OCI-LY7 (cell line): Measurements from ENCODE around the gene CEP95. TPM values are rescaled to one million over a fixed set of nuclear protein-coding genes. Genes with fewer than 3 reads are reported as not detected.

ENCODE experiments used
- BruUV-seq: library from RNA; stranded (reverse); fragments of 400-500 nt; replicated peaks from 2 replicates; lab custom pipeline; 2021; lab: Mats Ljungman, UMichigan
- CTCF ChIA-PET: fragments of 300-600 bp; sonication (Branson Sonifier 250); formaldehyde crosslinking; loops from one replicate; lab custom pipeline; 2022; ENCODE audit warnings: antibody characterized with exemption; ENCODE audit not compliant: unreplicated experiment; lab: Charles Lee
- POLR2A ChIA-PET: fragments of 300-600 bp; sonication (Branson Sonifier 250); formaldehyde crosslinking; loops from one replicate; lab custom pipeline; 2022; ENCODE audit warnings: antibody characterized with exemption; lab: Charles Lee
- DNase-seq: peaks from one replicate; pipeline ENCODE4 v3.0.0-alpha.2; 2015; ENCODE audit warnings: low spot score
- H2AFZ ChIP-seq: fragments of 200-600 bp; sonication (generic), shearing (Covaris generic); 2 replicates; pipeline ENCODE4 v1.6.1; 2014; ENCODE audit warnings: mild to moderate bottlenecking, antibody characterized with exemption, low read length, moderate library complexity
- H3K27ac ChIP-seq: fragments of 200-600 bp; sonication (generic); 2 replicates; pipeline ENCODE4 v1.5.1; 2014; ENCODE audit warnings: mixed run types, low read depth, mild to moderate bottlenecking, moderate library complexity, low read length, inconsistent platforms; ENCODE audit not compliant: poor library complexity, severe bottlenecking
- H3K36me3 ChIP-seq: fragments of 200-600 bp; sonication (generic); 2 replicates; pipeline ENCODE4 v1.6.1; 2014; ENCODE audit warnings: mild to moderate bottlenecking, antibody characterized with exemption, low read length, moderate library complexity, mixed read lengths; ENCODE audit not compliant: insufficient read depth
- H3K4me1 ChIP-seq: fragments of 200-600 bp; sonication (generic); 2 replicates; pipeline ENCODE4 v1.5.1; 2014; ENCODE audit warnings: mild to moderate bottlenecking, low read length; ENCODE audit not compliant: insufficient read depth, poor library complexity, severe bottlenecking
- H3K4me2 ChIP-seq: fragments of 200-600 bp; sonication (generic); 2 replicates; pipeline ENCODE4 v1.6.1; 2014; ENCODE audit warnings: mild to moderate bottlenecking, low read length
- H3K4me3 ChIP-seq: fragments of 200-600 bp; sonication (generic); 2 replicates; pipeline ENCODE4 v1.5.1; 2014; ENCODE audit warnings: mild to moderate bottlenecking, low read depth, low read length; ENCODE audit not compliant: poor library complexity, severe bottlenecking
- H3K79me2 ChIP-seq: fragments of 200-600 bp; sonication (generic); 2 replicates; pipeline ENCODE4 v1.6.1; 2016; ENCODE audit warnings: low read depth, mild to moderate bottlenecking, low read length, moderate library complexity, mixed read lengths; ENCODE audit not compliant: insufficient read depth
- H3K9me2 ChIP-seq: fragments of 200-600 bp; sonication (generic); 2 replicates; pipeline ENCODE4 v1.6.1; 2016; ENCODE audit warnings: mild to moderate bottlenecking, low read length, mixed read lengths; ENCODE audit not compliant: insufficient read depth
- H3K9me3 ChIP-seq: fragments of 200-600 bp; sonication (generic); 2 replicates; pipeline ENCODE4 v1.6.1; 2014; ENCODE audit warnings: mild to moderate bottlenecking, mixed run types, low read length, mixed read lengths
- H4K20me1 ChIP-seq: fragments of 200-600 bp; sonication (generic); 2 replicates; pipeline ENCODE4 v1.6.1; 2014; ENCODE audit warnings: mild to moderate bottlenecking, antibody characterized with exemption, low read length, moderate library complexity, mixed read lengths; ENCODE audit not compliant: insufficient read depth
- CTCF ChIP-seq: fragments of 200-600 bp; sonication (generic); conservative IDR thresholded peaks from 2 replicates; pipeline ENCODE4 v1.5.1; 2014; ENCODE audit warnings: mild to moderate bottlenecking, antibody characterized with exemption, low read length, moderate library complexity, mixed read lengths
- EZH2phosphoT487 ChIP-seq: fragments of 200-600 bp; sonication (generic); IDR thresholded peaks from 2 replicates; pipeline ENCODE4 v1.6.1; 2018; ENCODE audit warnings: low read depth, borderline replicate concordance, mild to moderate bottlenecking, mixed run types, antibody characterized with exemption, low read length, moderate library complexity, mixed read lengths
- intact Hi-C: fragments of 100-400 bp; cut with micrococcal nuclease; formaldehyde crosslinking; loops from one replicate; pipeline ENCODE4 v1.10.0; 2022; ENCODE audit not compliant: unreplicated experiment
- total RNA-seq, 2 experiments: library from RNA; depleted of rRNA in 1 of 2; stranded (reverse); fragments of >200 nt in 1 of 2; shearing (Covaris generic) in 1 of 2; gene quantifications; 2 replicates each; pipeline ENCODE4 v1.2.3, GENCODE V29; 2014 to 2022

CEP95 gene
- total RNA-seq, 2 experiments from 2014 or later: 62.7 to 89.6 TPM

GRCh38 chr17:64488301-64488700 is 18.5 kb upstream of the CEP95 start:
- Histone ChIP-seq H3K79me2 (peaks cover 22% of the 10 kb centered on the region; the same call in 1 of the 2 replicates), H3K9me2 (no peaks in the 10 kb centered on the region), H4K20me1 (no peaks in the 10 kb centered on the region), H3K36me3 (peaks cover 99% of the 10 kb centered on the region), H3K4me3 (no peak overlapping the region), H3K9me3 (no peaks in the 10 kb centered on the region; the same call in 1 of the 2 replicates), H3K4me1 (peaks cover 7% of the 10 kb centered on the region), H3K4me2 (no peak overlapping the region), H3K27ac (no peak overlapping the region), H2AFZ (no peak overlapping the region)
- DNase-seq: no peak
- intact Hi-C loops: no loop called here
- POLR2A ChIA-PET: interaction anchor here (1.0 kb wide), 1 partner anchor 13 kb away, joined by 3 read pairs; no protein-coding TSS in a partner anchor
- TF ChIP-seq CTCF (no peak), EZH2phosphoT487 (no peak)
- CTCF ChIA-PET: no interaction called here
- BruUV-seq: no TSS peak

GRCh38 chr17:64491034-64491860 is 15.5 kb upstream of the CEP95 start:
- BruUV-seq: no TSS peak
- Histone ChIP-seq H3K79me2 (peaks cover 52% of the 10 kb centered on the region), H3K9me3 (no peaks in the 10 kb centered on the region; the same call in 1 of the 2 replicates), H3K27ac (no peak overlapping the region), H3K36me3 (peaks cover 84% of the 10 kb centered on the region), H3K4me1 (peaks cover 14% of the 10 kb centered on the region), H4K20me1 (peaks cover 5% of the 10 kb centered on the region; the same call in 1 of the 2 replicates), H3K4me2 (no peak overlapping the region), H3K4me3 (no peak overlapping the region), H3K9me2 (no peaks in the 10 kb centered on the region), H2AFZ (no peak overlapping the region)
- POLR2A ChIA-PET: interaction anchor here (0.6 to 0.7 kb wide), 2 partner anchors 9 kb away, joined by 3 read pairs; no protein-coding TSS in a partner anchor
- CTCF ChIA-PET: interaction anchor here (1.1 kb wide), 1 partner anchor 70 kb away, joined by 8 read pairs; no protein-coding TSS in a partner anchor
- TF ChIP-seq CTCF: peak; percentile 81
- TF ChIP-seq EZH2phosphoT487: no peak
- intact Hi-C loops: loop anchor here (1.0 kb wide), 1 partner anchor 71 kb away; no protein-coding TSS in a partner anchor
- peak; percentile 52 for DNase-seq
